HG03520 (cell line): ENCODE results near the gene SPATS2L.

Experiments
- ATAC-seq: cut with Tn5 transposase; IDR thresholded peaks from one replicate; pipeline ENCODE4 v1.9.1; 2021; ENCODE audit warnings: mild to moderate bottlenecking, moderate library complexity; ENCODE audit not compliant: unreplicated experiment

Gene SPATS2L

GRCh38 chr2:200431996-200432705 lies 125.7 kb downstream of the SPATS2L start:
- no peak for ATAC-seq

DNA sequence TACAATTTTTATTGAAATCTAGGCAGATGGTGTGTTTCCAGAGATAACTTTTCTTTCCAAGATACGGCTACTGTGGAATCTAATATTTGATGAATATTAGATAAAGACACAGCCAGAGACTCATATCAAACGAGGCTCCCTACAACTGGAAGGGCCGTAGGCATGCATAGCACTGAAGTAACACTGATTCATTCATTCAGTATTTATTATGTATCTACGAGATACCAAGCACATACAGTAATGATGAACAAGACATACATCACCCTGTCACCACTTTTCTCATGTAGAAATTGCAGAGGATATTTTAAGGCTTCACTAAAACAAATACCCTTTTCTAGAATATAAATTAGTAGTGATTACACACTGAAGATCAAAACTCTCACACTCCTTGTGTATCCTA lies 128.9 kb downstream of the SPATS2L start:
- ATAC-seq = no peak

- ATAC-seq = no peak
These were observed 131.8 kb downstream of the SPATS2L start for GRCh38 chr2:200438251-200438650.

DNA sequence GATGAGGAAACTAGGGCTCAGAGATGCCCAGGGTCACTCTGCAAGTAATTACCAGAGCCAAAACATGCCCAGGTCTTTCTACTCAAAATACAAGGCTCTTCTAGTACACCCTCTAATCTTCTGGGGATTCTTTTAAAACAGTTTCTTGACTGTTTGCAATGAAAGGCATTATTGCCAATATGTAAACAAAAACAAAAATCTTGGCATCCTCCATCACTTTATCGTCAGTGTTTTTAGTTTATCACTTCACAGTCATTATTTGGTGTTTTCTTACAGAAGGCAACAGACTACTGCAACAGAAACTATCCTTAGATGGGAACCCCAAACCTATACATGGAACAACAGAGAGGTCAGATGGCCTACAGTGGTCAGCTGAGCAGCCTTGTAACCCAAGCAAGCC lies 132.4 kb downstream of the SPATS2L start:
- ATAC-seq = no peak

DNA sequence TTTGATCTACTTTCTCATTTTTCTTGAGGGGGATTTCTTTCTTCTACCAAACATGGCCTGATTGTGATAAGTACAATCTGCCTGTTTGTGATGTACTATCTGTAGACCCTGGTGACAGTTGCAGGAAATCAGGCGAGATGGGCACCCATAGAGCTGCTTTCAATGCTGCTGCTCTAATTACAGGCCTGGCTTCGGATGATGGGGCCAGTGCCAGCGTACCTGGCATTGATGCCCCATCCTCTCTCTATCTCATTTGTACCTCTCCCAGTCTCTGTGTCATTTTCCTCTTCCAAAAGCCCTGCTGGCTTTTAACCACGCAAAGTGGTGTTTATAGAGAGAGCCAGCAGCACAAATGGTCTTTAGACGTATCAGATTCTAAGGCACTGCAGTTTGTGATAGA lies 133.5 kb downstream of the SPATS2L start:
- ATAC-seq = no peak

DNA sequence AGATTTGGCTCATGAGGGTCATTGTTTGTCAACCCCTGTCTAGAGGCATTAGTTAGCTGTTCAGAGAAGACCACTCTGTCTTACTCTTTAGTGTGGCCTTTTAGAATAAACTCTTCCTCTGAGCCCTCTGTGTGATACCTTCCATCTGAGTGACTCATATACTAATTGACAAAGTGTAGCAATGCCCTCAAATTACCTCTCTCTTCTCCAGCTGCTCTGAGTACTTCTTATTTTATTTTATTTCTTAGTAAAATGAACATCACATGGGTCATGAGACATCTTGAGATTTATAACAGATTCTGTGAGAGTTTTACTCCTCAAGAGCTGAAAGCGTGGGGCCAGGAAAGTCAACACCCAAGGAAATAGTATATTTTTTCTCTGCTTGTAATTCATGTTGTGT lies 136.0 kb downstream of the SPATS2L start:
- no peak for ATAC-seq

- no peak for ATAC-seq
These were observed 136.9 kb downstream of the SPATS2L start for GRCh38 chr2:200443376-200443775.

DNA sequence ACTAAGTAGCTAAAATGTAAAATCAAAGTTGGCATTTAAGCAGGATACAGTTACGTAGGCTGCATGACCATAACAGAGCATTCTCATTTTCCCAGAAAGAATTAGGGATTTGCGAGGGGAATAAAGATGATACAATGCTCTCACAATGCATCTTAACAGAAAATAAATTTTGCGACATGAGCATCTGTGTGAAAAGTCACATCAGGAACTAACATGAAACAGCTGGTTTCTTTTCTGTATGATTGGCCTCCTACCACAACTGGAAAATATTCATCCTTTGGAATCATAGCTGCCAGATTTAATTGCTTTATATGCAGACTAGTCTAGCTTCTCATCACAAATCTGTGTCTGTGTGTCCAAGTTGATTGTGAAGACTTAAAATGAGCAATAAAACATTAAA lies 137.4 kb downstream of the SPATS2L start:
- ATAC-seq = no peak

DNA sequence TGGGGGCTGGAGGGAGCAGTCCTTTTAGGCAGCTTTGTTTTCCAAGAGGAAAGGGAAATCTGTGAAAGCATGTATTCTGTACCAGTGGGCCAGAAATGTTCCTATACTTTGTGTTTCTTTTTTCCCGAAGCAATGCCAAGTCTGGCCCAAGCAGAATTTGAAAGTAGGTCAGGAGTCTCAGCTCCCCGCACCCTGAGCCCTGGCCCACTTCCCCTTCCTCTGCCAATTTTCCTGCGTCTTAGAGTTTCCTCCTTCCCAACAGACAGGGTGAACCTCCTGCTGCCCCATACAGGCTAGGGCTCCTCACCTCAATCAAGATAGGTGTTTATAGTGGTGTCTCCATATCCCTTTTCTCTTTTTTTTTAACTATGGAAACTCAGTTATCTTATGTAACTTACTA lies 138.0 kb downstream of the SPATS2L start:
- ATAC-seq = no peak

DNA sequence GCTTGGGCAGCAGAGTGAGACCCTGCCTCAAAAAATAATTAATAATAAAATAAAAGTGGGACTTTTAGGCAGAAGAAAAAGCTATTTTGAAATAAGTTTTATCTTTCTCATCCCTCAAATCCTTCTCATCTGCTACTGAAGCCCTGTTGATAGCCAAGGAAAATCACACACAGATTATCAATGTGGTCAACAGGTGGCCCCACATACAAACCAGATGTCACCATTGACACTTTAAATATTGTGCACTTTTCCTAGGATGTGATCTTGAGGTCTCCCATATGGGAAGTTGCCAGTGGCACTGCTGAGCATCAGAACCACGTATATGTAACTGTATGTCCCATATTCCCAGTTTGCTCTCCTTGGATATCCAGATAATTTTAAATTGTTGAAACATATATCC lies 138.8 kb downstream of the SPATS2L start:
- no peak for ATAC-seq

- ATAC-seq = no peak
These were observed 140.1 kb downstream of the SPATS2L start for GRCh38 chr2:200446612-200447011.

DNA sequence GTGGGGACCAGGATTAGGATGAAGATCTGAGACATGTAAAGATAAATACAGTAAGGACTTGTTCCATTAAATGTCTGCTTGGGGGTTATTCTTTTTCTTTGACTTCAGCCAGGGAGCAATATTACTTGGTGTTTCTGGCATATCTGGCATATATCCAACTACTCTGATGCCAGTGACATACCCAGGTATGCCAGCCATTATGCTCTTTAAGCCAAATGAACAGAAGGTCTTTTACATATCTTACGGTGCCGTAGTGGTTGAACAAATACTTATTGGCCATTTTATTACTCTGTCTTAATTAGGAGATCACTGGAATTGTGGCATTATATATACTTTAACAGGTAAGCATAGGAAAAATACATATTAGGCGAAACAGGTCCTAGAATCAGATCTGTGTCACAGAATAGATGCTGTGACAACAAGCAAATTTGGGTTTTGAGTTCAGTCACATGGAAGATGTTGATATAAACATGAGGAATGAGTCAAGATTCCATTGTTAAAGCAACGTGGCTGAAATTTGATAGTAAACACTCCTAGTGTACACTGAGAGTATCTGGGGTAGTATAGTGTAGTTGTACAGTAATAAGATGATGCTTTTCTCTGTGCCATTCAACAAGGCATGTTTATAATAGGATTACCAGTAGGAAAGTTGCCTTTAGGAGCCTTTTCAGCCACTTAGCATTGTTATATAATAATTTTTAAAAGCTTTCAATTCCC lies 140.8 kb downstream of the SPATS2L start:
- ATAC-seq = no peak

DNA sequence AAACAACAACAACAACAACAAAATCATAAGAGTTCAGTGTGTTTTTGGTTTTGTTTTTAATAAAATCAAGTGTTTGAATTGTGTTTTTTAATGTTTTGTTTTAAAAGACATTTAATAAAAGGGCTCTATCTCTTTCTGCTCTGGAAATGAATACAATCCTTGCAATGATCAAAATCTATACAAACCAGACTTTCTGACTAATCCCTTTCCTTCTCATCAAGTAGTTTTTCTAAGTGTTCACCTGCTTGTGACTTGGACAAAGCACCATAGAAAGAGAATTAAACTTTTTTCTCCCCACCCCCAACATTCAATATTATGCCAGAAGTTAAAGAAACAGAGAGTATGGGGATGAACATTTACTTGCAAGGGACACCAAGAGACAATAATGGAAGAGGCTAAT lies 142.0 kb downstream of the SPATS2L start:
- ATAC-seq = no peak

DNA sequence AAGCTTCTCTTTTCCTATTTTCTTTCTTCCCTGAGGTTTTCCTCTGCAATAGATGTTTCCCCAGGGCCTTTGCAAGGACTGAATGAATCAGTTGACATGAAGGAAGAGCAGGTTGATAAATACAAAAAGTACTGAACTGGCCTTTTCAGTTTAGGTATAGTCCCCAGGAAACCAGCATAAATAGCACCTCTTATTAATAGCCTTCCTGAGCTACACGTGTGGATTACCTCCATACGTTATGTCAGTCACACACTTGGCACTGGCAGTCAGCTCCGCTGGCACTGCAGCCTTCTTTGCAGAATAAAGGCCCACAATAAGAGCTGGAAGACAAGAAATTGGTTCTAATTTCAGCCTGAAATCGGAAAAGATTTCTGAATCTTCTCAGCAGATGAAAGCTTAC lies 142.7 kb downstream of the SPATS2L start:
- no peak for ATAC-seq

DNA sequence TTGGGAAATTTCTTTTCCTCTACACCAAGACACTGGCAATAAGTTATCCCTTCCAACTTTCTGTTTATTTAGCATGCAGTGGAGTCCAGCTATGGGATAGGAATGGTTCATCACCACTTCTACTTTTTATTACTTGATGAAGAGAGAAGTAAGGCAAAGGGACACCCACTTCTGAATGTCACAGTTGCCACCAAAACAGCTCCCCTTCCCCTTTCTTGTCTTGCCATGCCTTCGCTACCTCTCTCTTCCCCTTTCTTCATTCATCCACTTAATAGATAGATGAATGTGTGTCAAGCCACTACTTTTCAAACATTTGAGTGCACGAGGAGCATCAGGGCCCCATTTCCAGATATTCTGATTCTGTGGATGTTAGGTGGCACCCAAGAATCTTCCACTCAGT lies 143.8 kb downstream of the SPATS2L start:
- ATAC-seq = no peak

- no peak for ATAC-seq
These were observed 145.0 kb downstream of the SPATS2L start for GRCh38 chr2:200451511-200451910.

GRCh38 chr2:200452377-200452776 lies 145.9 kb downstream of the SPATS2L start:
- ATAC-seq = no peak

DNA sequence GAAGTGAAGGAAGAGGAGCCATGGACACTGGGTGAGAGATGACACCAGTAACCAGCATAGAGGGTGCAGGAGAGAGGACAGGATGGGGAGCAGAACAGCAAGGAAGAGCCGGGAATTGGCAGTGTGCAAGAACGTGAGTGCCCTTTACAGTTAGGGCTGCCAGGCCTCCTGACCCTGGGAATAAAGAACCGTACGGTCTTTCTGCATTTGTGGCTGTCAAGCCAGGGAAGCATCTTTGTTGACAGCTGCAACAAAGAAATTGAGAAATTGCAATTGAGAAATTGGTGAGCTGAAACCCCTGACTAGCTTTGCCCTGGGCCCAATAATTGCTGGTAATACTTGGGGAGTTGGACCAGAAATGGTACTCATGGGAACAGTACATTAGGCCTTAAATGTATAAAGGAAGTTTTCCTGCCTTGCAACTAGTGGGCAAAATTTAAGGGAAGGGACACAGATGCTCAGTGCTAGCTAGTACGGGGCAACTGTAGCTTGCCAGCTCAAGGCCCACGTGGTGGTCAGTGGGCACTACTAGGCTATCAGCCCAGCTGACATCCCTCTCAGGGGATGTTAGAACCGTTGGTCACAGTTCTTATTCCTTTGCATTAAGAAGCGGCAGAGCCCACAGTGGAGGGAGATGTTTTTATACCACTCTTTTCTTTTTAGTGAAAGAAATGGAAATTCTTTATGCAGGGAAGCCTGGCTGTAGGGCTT lies 146.8 kb downstream of the SPATS2L start:
- no peak for ATAC-seq

DNA sequence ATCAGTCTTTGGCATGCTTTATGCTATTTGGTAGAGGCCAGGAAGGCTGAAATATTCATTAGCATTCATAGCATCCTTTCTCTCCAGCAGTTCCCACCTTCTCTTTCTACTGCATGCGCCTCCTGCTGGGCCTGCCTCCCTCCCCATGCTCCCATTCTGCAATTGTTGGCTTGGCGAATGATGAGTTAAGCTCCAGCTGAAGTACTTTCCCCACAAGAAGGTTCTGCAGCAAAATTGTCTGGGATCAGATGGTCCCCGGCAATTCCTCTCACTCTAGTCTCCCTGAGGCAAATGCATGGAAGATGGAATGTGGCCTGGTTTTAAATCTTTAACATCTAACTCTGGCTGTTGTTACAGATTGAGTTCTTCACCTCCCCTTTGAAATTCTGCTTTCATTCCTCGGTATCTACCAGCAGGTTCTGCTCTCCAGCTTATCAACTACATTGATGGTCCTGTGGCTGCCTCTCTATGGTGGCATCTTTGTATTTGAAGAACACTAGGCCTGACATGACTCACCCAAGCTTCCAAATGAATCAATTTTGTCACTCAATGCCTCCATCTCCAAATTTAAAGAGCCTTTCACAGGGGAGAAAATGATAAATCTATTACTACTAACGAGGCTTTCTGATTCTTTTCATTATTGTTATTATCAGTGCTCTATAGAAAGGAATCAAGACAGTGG lies 147.5 kb downstream of the SPATS2L start:
- ATAC-seq = no peak

DNA sequence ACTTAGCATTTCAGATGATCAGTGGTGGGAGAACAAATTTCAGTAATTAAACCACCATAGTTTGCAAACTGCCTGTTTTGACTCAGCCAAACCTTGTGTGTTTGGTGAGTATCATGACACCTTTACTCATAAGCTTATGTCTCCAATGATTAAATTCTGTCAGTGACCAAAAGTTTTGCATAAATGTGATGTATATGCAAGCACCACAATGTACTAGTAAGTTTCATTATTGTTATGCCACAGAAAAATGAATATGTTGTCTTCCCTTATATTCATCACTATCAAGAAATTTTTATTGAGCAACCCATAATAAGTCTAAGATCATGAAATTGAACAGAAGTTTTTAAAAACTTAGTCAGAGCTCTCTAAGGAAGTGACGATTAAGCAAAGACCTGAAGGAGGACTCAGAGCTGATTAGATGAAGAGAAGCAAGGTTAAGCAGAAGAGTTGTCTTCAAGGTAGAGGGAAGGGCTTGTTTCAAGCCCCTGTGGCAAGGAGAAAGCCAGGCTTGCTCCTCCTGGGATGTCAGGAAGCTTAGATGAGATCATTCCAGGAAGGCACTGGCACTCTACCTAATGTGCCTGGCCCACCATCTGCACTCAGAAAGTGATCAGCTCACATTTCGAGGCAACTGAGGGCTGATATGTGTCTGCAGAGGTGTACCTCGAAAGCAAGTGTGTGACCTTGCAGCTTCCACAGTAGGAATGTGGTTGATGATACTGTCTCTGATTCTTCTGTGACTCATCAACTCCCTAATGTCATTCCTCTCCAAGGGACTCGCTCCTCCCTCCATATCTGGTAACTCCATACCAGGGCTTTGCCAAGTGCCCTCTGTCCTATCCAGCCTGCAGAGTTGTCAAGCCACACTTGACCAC lies 148.7 kb downstream of the SPATS2L start:
- peak; percentile 95 for ATAC-seq
